ENCODE measurements around the gene UBTD2. TPM values are rescaled to one million over a fixed set of nuclear protein-coding genes. Genes with fewer than 3 reads are reported as not detected.

UBTD2 gene
- total and polyA plus RNA-seq, 9 donors = 17.0 to 31.5 (median 28.6) TPM

DNA sequence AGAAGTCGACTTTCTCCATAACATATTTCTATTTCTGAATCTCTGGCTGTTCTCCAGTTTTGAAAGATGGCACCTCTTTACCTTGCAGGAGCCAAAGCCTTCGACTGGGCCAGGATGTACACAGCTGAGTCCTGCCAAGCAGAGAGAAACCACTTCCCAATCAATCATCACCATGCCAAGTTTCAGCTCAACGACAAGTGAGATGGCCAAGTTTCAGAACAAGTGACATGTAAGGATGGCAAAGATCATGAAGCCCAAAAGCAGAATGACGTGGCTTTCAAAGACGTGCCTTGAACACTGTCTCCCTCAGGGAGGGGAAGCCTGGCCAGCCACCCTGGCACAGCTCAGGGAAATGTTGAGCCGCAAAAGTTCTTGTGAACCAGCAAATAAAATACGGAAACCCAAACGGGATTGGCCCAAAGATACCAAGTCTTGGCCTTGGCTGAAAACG, 113.3 kb downstream of the UBTD2 start:
- TF ChIP-seq EP300 (IDR thresholded peaks at IDR 0.05) (no peak), POLR2A (IDR thresholded peaks at IDR 0.05) (no peak)
- TF ChIP-seq, protein P1, sequence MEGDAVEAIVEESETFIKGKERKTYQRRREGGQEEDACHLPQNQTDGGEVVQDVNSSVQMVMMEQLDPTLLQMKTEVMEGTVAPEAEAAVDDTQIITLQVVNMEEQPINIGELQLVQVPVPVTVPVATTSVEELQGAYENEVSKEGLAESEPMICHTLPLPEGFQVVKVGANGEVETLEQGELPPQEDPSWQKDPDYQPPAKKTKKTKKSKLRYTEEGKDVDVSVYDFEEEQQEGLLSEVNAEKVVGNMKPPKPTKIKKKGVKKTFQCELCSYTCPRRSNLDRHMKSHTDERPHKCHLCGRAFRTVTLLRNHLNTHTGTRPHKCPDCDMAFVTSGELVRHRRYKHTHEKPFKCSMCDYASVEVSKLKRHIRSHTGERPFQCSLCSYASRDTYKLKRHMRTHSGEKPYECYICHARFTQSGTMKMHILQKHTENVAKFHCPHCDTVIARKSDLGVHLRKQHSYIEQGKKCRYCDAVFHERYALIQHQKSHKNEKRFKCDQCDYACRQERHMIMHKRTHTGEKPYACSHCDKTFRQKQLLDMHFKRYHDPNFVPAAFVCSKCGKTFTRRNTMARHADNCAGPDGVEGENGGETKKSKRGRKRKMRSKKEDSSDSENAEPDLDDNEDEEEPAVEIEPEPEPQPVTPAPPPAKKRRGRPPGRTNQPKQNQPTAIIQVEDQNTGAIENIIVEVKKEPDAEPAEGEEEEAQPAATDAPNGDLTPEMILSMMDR (IDR thresholded peaks at IDR 0.05) = no peak
- H3K27me3 ChIP-seq = no peaks in the 10 kb centered on the region
- H3K36me3 ChIP-seq = no peaks in the 10 kb centered on the region
- intact Hi-C loops (cut with DNase I) = no loop called here
- H3K4me3 ChIP-seq = no peak overlapping the region
- H3K9me3 ChIP-seq = no peaks in the 10 kb centered on the region
- no peaks in the 10 kb centered on the region for H3K4me1 ChIP-seq (ENCODE audit: insufficient read depth)
- no peak overlapping the region for H3K27ac ChIP-seq
- WGBS, 3 donors = 79 to 80% (median 79%) methylated on average over 9 of the region's 9 CpGs
- DNase-seq = no peak

DNA sequence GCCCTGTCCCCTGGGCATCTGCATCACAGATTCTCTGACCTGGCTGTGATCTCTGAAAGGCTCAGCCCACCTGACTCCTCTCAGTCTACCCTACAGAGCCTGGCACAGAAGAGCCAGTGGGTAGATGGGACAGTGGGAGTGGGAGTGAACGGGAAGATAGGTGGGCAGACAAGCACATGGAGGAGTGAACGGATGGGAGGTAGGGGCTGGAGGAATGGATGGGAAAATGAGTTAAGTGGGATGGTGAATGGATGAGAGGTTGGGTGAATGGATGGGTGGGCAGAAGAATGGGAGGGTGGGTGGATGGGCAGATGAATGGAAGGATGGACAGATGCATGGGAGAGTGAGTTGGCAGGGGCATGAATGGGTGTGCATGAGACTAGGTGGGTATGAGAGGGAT, 114.3 kb downstream of the UBTD2 start:
- DNase-seq = no peak
- no peaks in the 10 kb centered on the region for H3K4me1 ChIP-seq (ENCODE audit: insufficient read depth)
- TF ChIP-seq EP300 (IDR thresholded peaks at IDR 0.05) (no peak), POLR2A (IDR thresholded peaks at IDR 0.05) (no peak)
- TF ChIP-seq, protein P1 (IDR thresholded peaks at IDR 0.05) = no peak
- H3K36me3 ChIP-seq = no peaks in the 10 kb centered on the region
- intact Hi-C loops (cut with DNase I) = no loop called here
- H3K4me3 ChIP-seq = no peak overlapping the region
- H3K27ac ChIP-seq = no peak overlapping the region
- no peaks in the 10 kb centered on the region for H3K9me3 ChIP-seq
- H3K27me3 ChIP-seq = no peaks in the 10 kb centered on the region
- WGBS, 3 donors = 90 to 92% (median 90%) methylated on average over 2 of the region's 2 CpGs

DNA sequence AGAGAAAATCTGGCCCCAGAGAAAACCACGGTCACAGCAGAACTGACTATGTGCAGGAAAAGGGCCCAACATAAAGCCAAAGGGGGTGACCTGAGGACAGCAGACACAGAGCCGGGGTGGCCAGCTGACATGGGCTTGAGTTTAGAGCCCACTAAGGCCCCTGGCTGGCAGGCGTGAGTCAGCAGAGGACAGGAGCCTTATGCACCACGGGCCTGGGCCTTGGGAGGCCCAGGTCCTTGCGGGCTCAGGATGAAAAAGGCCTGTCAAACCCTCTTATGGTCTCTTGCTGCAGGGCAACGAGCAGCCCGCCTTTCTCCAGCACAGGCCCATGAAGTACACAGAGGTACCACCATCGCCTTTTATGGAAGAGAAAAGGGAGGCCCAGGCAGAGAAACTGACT, 115.3 kb downstream of the UBTD2 start:
- Histone ChIP-seq H3K36me3 (no peaks in the 10 kb centered on the region), H3K27me3 (no peaks in the 10 kb centered on the region), H3K27ac (no peak overlapping the region), H3K4me3 (no peak overlapping the region), H3K4me1 (ENCODE audit: insufficient read depth) (no peaks in the 10 kb centered on the region), H3K9me3 (no peaks in the 10 kb centered on the region)
- intact Hi-C loops (cut with DNase I) = no loop called here
- no peak for DNase-seq
- TF ChIP-seq, protein P1 (IDR thresholded peaks at IDR 0.05) = no peak
- TF ChIP-seq POLR2A (IDR thresholded peaks at IDR 0.05) (no peak), EP300 (IDR thresholded peaks at IDR 0.05) (no peak)
- WGBS, 3 donors = 82 to 95% (median 92%) methylated on average over 8 of the region's 8 CpGs

DNA sequence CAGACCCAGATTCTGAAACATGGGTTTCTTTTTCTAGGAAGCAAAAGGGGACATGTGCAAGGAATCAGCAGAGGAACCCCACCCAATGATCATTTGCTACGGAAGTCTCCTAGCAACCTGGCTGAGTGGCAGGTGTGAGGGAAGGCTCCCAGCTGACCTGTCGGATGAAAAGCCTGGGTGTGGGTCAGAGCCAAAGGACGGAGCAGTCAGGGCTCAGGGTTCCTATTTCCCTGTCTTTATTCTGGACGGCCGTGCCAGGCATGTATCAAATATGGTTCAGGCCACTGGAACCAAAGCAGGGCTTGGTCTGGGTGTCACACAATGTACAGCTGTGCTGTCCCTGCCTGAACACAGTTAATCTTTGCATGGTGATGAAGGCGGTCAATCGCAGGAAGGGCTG, 115.7 kb downstream of the UBTD2 start:
- H3K36me3 ChIP-seq = no peaks in the 10 kb centered on the region
- no peaks in the 10 kb centered on the region for H3K4me1 ChIP-seq (ENCODE audit: insufficient read depth)
- no peaks in the 10 kb centered on the region for H3K27me3 ChIP-seq
- H3K27ac ChIP-seq = no peak overlapping the region
- 92 to 94% (median 93%) methylated on average over 7 of the region's 7 CpGs for WGBS, 3 donors
- H3K4me3 ChIP-seq = no peak overlapping the region
- TF ChIP-seq POLR2A (IDR thresholded peaks at IDR 0.05) = no peak
- TF ChIP-seq, protein P1 (IDR thresholded peaks at IDR 0.05) = no peak
- TF ChIP-seq EP300 (IDR thresholded peaks at IDR 0.05) = no peak
- DNase-seq = no peak
- no peaks in the 10 kb centered on the region for H3K9me3 ChIP-seq
- intact Hi-C loops (cut with DNase I) = no loop called here
